HL-60 (cell line): ENCODE data around the gene NMRAL1.

ENCODE experiments used
- GABPA ChIP-seq: IDR thresholded peaks from 2 replicates; pipeline ENCODE4 v1.6.1; 2012; ENCODE audit warnings: low read depth
- POLR2AphosphoS5 ChIP-seq: IDR thresholded peaks from 2 replicates; pipeline ENCODE4 v1.6.1; 2012; ENCODE audit warnings: low read depth
- REST ChIP-seq: IDR thresholded peaks from 2 replicates; pipeline ENCODE4 v1.6.1; 2012; ENCODE audit warnings: low read depth; ENCODE audit not compliant: insufficient replicate concordance
- SPI1 ChIP-seq: IDR thresholded peaks from 2 replicates; pipeline ENCODE4 v1.6.1; 2012; ENCODE audit warnings: low read depth, mild to moderate bottlenecking, borderline replicate concordance
- TF ChIP-seq, protein P1 (sequence below): IDR thresholded peaks from one replicate; pipeline ENCODE4 v1.5.1; 2011; ENCODE audit warnings: low read length, control low read depth, inconsistent platforms; ENCODE audit not compliant: insufficient read depth

- TF ChIP-seq, protein P1, sequence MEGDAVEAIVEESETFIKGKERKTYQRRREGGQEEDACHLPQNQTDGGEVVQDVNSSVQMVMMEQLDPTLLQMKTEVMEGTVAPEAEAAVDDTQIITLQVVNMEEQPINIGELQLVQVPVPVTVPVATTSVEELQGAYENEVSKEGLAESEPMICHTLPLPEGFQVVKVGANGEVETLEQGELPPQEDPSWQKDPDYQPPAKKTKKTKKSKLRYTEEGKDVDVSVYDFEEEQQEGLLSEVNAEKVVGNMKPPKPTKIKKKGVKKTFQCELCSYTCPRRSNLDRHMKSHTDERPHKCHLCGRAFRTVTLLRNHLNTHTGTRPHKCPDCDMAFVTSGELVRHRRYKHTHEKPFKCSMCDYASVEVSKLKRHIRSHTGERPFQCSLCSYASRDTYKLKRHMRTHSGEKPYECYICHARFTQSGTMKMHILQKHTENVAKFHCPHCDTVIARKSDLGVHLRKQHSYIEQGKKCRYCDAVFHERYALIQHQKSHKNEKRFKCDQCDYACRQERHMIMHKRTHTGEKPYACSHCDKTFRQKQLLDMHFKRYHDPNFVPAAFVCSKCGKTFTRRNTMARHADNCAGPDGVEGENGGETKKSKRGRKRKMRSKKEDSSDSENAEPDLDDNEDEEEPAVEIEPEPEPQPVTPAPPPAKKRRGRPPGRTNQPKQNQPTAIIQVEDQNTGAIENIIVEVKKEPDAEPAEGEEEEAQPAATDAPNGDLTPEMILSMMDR = no peak
- TF ChIP-seq REST (no peak), POLR2AphosphoS5 (no peak), GABPA (no peak), SPI1 (no peak)
Measured at GRCh38 chr16:4495766-4496165, 21.3 kb upstream of the NMRAL1 start.
